Measurements from ENCODE around the gene SNX20.

SNX20 gene

GRCh38 chr16:50640919-50641817, 39.9 kb downstream of the SNX20 start:
- DNase-seq (ENCODE audit: low read depth, low spot score) = no peak
- H3K4me3 ChIP-seq (ENCODE audit: low read length) = no peak overlapping the region

GRCh38 chr16:50640391-50640790, 40.7 kb downstream of the SNX20 start:
- no peak overlapping the region for H3K4me3 ChIP-seq (ENCODE audit: low read length)
- no peak for DNase-seq (ENCODE audit: low read depth, low spot score)

GRCh38 chr16:50638816-50639670, 42.1 kb downstream of the SNX20 start:
- DNase-seq (ENCODE audit: low read depth, low spot score) = no peak

GRCh38 chr16:50637716-50638602, 43.2 kb downstream of the SNX20 start:
- no peak for DNase-seq (ENCODE audit: low read depth, low spot score)
- no peak overlapping the region for H3K4me3 ChIP-seq (ENCODE audit: low read length)

More at GRCh38 chr16:50638816-50639670, 42.1 kb downstream of the SNX20 start:
- H3K4me3 ChIP-seq (ENCODE audit: low read length) = no peak overlapping the region

GRCh38 chr16:50636753-50637374, 44.2 kb downstream of the SNX20 start:
- H3K4me3 ChIP-seq (ENCODE audit: low read length) = no peak overlapping the region
- DNase-seq (ENCODE audit: low read depth, low spot score) = no peak

GRCh38 chr16:50635505-50636392, 45.4 kb downstream of the SNX20 start:
- DNase-seq (ENCODE audit: low read depth, low spot score) = peak; percentile 20
- no peak overlapping the region for H3K4me3 ChIP-seq (ENCODE audit: low read length)

GRCh38 chr16:50634947-50635346, 46.2 kb downstream of the SNX20 start:
- no peak for DNase-seq (ENCODE audit: low read depth, low spot score)
- H3K4me3 ChIP-seq (ENCODE audit: low read length) = no peak overlapping the region

- no peak overlapping the region for H3K4me3 ChIP-seq (ENCODE audit: low read length)
- no peak for DNase-seq (ENCODE audit: low read depth, low spot score)
Observed at GRCh38 chr16:50634090-50634489, 47.0 kb downstream of the SNX20 start.

- no peak for DNase-seq (ENCODE audit: low read depth, low spot score)
Observed at GRCh38 chr16:50632927-50633800, 47.9 kb downstream of the SNX20 start.

GRCh38 chr16:50631985-50632576, 49.0 kb downstream of the SNX20 start:
- H3K4me3 ChIP-seq (ENCODE audit: low read length) = no peak overlapping the region
- DNase-seq (ENCODE audit: low read depth, low spot score) = no peak

More at GRCh38 chr16:50632927-50633800, 47.9 kb downstream of the SNX20 start:
- no peak overlapping the region for H3K4me3 ChIP-seq (ENCODE audit: low read length)

GRCh38 chr16:50631249-50631984, 49.7 kb downstream of the SNX20 start:
- DNase-seq (ENCODE audit: low read depth, low spot score) = no peak
- no peak overlapping the region for H3K4me3 ChIP-seq (ENCODE audit: low read length)

GRCh38 chr16:50630394-50631020, 50.6 kb downstream of the SNX20 start:
- no peak overlapping the region for H3K4me3 ChIP-seq (ENCODE audit: low read length)
- no peak for DNase-seq (ENCODE audit: low read depth, low spot score)

GRCh38 chr16:50629334-50629733, 51.8 kb downstream of the SNX20 start:
- no peak overlapping the region for H3K4me3 ChIP-seq (ENCODE audit: low read length)
- DNase-seq (ENCODE audit: low read depth, low spot score) = no peak

GRCh38 chr16:50628156-50628802, 52.8 kb downstream of the SNX20 start:
- DNase-seq (ENCODE audit: low read depth, low spot score) = no peak
- no peak overlapping the region for H3K4me3 ChIP-seq (ENCODE audit: low read length)

GRCh38 chr16:50627419-50627818, 53.7 kb downstream of the SNX20 start:
- H3K4me3 ChIP-seq (ENCODE audit: low read length) = no peak overlapping the region
- peak; percentile 12 for DNase-seq (ENCODE audit: low read depth, low spot score)
